Psoas muscle (tissue), 8 donors: ENCODE data around the gene ZGPAT. TPM values are rescaled to one million over a fixed set of nuclear protein-coding genes. Genes with fewer than 3 reads are reported as not detected.

ENCODE experiments used
- ATAC-seq, 4 donors: fragments of 200-7000 bp; cut with Tn5 transposase; one replicate each; pipeline ENCODE4 v1.9.1; 2020; ENCODE audit warnings: moderate library complexity in 3 of 4, mild to moderate bottlenecking in 2 of 4
- DNase-seq, 2 donors: peaks; one replicate each; pipeline ENCODE4 v3.0.0-alpha.2; 2020
- H3K27ac ChIP-seq: fragments of 200-600 bp; one replicate; pipeline ENCODE4 v1.8.0; 2022
- H3K27me3 ChIP-seq, 3 donors: fragments of 200-600 bp in 1 of 3; one replicate each; pipeline versions ENCODE4 v1.6.1 to v1.8.0; 2013 to 2022; ENCODE audit warnings: low read length in 2 of 3, mild to moderate bottlenecking in 2 of 3, moderate library complexity in 1 of 3; ENCODE audit not compliant: insufficient read depth in 3 of 3
- H3K36me3 ChIP-seq, 2 donors: fragments of 200-600 bp in 1 of 2; one replicate each; pipeline versions ENCODE4 v1.6.1 to v1.8.0; 2013 to 2022; ENCODE audit warnings: low read depth in 1 of 2, mild to moderate bottlenecking in 1 of 2, moderate library complexity in 1 of 2; ENCODE audit not compliant: insufficient read depth in 1 of 2
- H3K4me1 ChIP-seq: fragments of 200-600 bp; one replicate; pipeline ENCODE4 v1.8.0; 2022
- H3K4me3 ChIP-seq: fragments of 200-600 bp; one replicate; pipeline ENCODE4 v1.8.0; 2022; ENCODE audit warnings: mild to moderate bottlenecking
- H3K9me3 ChIP-seq: fragments of 200-600 bp; one replicate; pipeline ENCODE4 v1.8.0; 2022
- CTCF ChIP-seq: fragments of 200-600 bp; IDR thresholded peaks from one replicate; pipeline ENCODE4 v1.8.0; 2022; ENCODE audit warnings: antibody characterized with exemption
- WGBS, 3 donors: extraction: QIAGEN DNeasy Blood & Tissue Kit; methylation state at CpG; one replicate each; pipeline versions ENCODE4 v1.1.6 to v1.1.7; 2013; 5-methylcytosine and 5-hydroxymethylcytosine counted together
- intact Hi-C, 2 donors: fragments of 100-400 bp; cut with DNase I; formaldehyde crosslinking; loops; one replicate each; pipeline versions ENCODE4 v1.11.0 to v1.14.2; 2022
- polyA plus RNA-seq, 3 donors: library from polyadenylated mRNA; stranded (reverse); fragments of 200-250 nt; gene quantifications; one replicate each; pipeline ENCODE4 v1.2.3, GENCODE V29; 2013
- total RNA-seq, 4 donors: library from RNA; stranded (reverse); fragmentation: NEBNext Ultra II Directional in 2 of 4; extraction: Animal tissue kit (Norgen Biotek cat#: 25700) in 2 of 4; gene quantifications; one replicate each; pipeline versions ENCODE4 v1.2.1 to v1.2.4, GENCODE V29; 2021 to 2023
- donor health status: healthy with polysubstance abuse.
- donor health status: DM: no; HTN: no; CAD: no; lungs with moderate emphysema.
- donor health status: Bipolar disorder and iron deficiency.
- donor health status: healthy.
- donor health status: DM: yes; HTN: yes; CAD: no.
- donor health status: DM: no; HTN: no; CAD: no.
- donor health status: DM: no; HTN: no; CAD: no.
- donor health status: DM: yes; HTN: yes; CAD: no.

Gene ZGPAT
- total and polyA plus RNA-seq, 7 donors = 10.7 to 54.8 (median 18.2) TPM

- no peak for TF ChIP-seq CTCF
- H3K4me3 ChIP-seq = peak overlapping the region; percentile 79
- intact Hi-C loops = loop anchor here (2.0 to 5.0 kb wide), 2 partner anchors 29 to 36 kb away; partner anchors contain the start of gene ZGPAT (in 1 of the 2)
- peak overlapping the region; percentile 95 for H3K27ac ChIP-seq
- WGBS, 3 donors = 29 to 59% (median 58%) methylated on average over 29 to 43 of the region's 43 CpGs
- H3K27me3 ChIP-seq = no peaks in the 10 kb centered on the region
- H3K4me1 ChIP-seq = peaks cover 15% of the 10 kb centered on the region
- peaks cover 0 to 43% of the 10 kb centered on the region in 2 donors for H3K36me3 ChIP-seq
- peak in 1 of 2 donors; percentile 64 for DNase-seq
- H3K9me3 ChIP-seq = no peaks in the 10 kb centered on the region
- no peak for ATAC-seq
Measured at GRCh38 chr20:63737945-63738686, 30.3 kb downstream of the ZGPAT start.

- no peaks in the 10 kb centered on the region for H3K9me3 ChIP-seq
- H3K4me3 ChIP-seq = peak overlapping the region; percentile 79
- H3K27ac ChIP-seq = peak overlapping the region; percentile 95
- peaks cover 15% of the 10 kb centered on the region for H3K4me1 ChIP-seq
- peaks cover 0 to 46% of the 10 kb centered on the region in 2 donors for H3K36me3 ChIP-seq
- no peak for TF ChIP-seq CTCF
- H3K27me3 ChIP-seq = no peaks in the 10 kb centered on the region
- ATAC-seq (peak; percentile 30 to 71 (median 58)), DNase-seq (peak; percentile 77 to 86)
- 12 to 17% (median 16%) methylated on average over 26 of the region's 26 CpGs for WGBS, 3 donors
- intact Hi-C loops = loop anchor here (2.0 to 5.0 kb wide), 2 partner anchors 30 to 36 kb away; partner anchors contain the start of gene ZGPAT (in 1 of the 2)
Measured at GRCh38 chr20:63738687-63739129, 30.9 kb downstream of the ZGPAT start.

GRCh38 chr20:63739130-63740069, 31.6 kb downstream of the ZGPAT start, which contains the start of gene SLC2A4RG:
SLC2A4RG (plus strand) TSS chr20:63739776; CDS start chr20:63739913, 137 bp downstream.
- intact Hi-C loops = loop anchor here (2.0 to 5.0 kb wide), 2 partner anchors 31 to 37 kb away; partner anchors contain the start of gene ZGPAT (in 1 of the 2)

More at GRCh38 chr20:63739130-63740069, 31.6 kb downstream of the ZGPAT start, which contains the start of gene SLC2A4RG:
- 0 to 1% (median 1%) methylated on average over 25 to 132 of the region's 136 CpGs for WGBS, 3 donors
- ATAC-seq (peak; percentile 68 to 77 (median 70)), DNase-seq (peak; percentile 86 to 91)
- Histone ChIP-seq H3K27me3 (no peaks in the 10 kb centered on the region), H3K9me3 (no peaks in the 10 kb centered on the region), H3K4me3 (peak within 1 kb of the TSS; percentile 79), H3K27ac (peak within 1 kb of the TSS; percentile 95), H3K4me1 (peaks cover 15% of the 10 kb centered on the region), H3K36me3 (peaks cover 0 to 41% of the 10 kb centered on the region in 2 donors)
- TF ChIP-seq CTCF = no peak
